Stimulated activated CD8-positive, alpha-beta memory T cell treated with anti-CD3 and anti-CD28 coated beads, Interleukin-7, amount 100 ng/mL, for 24 hours (primary cell): ENCODE results near the gene KCNK4.

ENCODE experiments used
- DNase-seq: peaks from one replicate; pipeline ENCODE4 v3.0.0-alpha.2; 2020; ENCODE audit warnings: low read depth

The KCNK4 gene

GRCh38 chr11:64253481-64253880 is 37.6 kb upstream of the KCNK4 start:
- no peak for DNase-seq

DNA sequence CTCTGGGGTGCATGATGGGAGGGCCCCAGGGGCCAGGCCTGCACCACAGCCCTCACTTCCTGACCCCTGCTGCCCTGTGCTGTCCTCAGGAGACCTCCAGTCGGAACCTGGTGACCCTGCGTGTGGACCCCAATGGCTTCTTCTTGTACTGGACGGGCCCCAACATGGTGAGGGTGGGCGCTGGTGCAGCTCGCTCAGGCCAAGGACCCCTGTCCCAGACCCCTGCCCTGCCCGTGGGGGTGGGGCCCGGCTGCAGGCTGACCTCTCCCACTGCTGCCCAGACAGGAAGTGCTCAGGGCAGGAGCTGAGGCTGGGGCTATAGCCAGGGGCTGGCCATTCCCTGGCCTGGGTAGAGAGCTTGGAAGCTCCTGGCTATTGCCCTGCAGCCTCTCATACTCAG is 36.8 kb upstream of the KCNK4 start:
- DNase-seq: no peak

DNA sequence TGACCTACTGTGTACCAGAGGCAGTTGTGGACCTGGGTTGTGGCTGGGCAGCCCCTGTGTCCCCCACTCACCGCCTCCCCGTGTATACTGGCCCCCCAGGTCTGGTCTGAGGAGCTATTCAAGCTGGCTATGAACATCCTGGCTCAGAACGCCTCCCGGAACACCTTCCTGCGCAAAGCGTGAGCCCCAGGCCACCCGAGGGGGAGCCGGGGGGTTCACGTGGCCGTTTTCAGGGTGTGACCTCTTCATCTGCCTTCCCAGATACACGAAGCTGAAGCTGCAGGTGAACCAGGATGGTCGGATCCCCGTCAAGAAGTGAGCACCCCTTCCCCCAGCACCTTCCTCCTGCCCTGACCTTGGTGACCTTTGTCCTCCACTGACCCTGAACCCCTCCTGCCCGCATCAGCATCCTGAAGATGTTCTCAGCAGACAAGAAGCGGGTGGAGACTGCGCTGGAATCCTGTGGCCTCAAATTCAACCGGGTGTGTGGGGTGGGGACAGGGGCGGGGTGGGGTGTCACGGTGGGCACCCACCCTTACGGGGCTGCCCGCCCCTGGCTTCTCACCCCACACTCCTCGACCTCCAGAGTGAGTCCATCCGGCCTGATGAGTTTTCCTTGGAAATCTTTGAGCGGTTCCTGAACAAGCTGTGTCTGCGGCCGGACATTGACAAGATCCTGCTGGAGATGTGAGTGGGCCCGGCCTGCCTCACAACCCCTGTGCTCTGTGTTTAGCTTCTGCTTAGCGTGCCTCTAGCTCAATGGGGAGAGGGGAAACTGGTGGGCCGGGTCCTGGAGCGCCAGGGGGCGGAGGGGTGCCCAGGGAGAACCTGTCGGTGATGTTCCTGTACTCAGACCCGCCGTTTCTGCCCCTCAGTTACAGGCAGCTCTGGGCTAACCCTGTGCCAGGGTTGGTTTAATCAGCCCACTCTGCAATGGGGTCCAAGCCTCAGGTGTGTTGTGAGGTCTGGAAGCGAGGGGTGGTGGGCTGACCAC is 35.7 kb upstream of the KCNK4 start:
- no peak for DNase-seq

- DNase-seq: no peak
Measured at GRCh38 chr11:64256300-64256699, 34.8 kb upstream of the KCNK4 start.

GRCh38 chr11:64258356-64258755 is 32.7 kb upstream of the KCNK4 start:
- no peak for DNase-seq

GRCh38 chr11:64258946-64259532 is 32.1 kb upstream of the KCNK4 start:
- DNase-seq: no peak

DNA sequence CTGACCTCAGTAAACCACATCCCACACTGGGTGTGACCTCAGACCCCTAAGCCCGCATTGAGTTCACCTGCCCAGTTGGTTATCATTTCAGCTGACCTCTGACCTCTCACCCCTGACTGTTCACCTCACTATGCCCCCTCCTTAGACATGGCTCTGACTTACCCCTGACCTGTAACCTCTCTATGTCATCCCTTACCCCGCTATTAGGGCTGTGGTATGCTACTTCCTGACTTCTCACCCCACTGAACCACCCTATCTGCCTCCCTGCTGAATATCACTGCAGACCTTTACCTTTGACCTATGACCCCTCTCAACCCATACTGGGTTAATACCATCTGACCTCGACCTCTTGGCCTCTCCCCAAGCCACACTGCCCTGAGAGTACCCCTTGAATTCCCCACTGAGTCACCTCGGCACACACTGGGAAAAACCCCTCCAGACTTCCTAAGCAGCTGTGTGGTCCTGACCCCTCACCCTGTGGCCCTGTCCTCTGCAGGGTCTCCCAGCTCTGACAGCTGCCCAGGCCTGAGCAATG is 31.5 kb upstream of the KCNK4 start:
- DNase-seq: no peak

DNA sequence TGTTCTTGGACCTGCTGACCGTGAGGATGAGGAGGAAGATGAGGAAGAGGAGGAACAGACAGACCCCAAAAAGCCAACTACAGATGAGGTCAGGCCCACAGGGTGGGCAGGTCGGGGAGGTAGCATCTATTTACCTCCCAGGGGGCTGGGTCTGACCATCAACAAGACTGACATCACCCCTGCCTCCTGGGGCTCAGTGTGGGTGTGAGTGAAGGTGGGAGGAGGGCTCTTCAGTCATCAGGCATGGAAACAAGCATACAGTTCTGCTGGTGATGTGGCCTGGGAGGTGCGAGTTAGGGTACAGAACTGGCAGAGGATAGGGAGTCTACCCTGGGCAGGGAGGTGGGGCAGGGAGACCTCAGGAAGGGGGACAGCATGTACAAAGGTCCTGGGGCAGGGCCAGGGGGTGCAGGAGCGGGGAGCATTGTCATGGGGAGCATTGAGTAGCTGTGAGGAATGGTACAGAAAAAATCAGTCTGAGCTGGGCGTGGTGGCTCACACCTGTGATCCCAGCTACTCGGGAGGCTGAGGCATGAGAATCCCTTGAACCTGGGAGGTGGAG is 30.9 kb upstream of the KCNK4 start:
- no peak for DNase-seq

DNA sequence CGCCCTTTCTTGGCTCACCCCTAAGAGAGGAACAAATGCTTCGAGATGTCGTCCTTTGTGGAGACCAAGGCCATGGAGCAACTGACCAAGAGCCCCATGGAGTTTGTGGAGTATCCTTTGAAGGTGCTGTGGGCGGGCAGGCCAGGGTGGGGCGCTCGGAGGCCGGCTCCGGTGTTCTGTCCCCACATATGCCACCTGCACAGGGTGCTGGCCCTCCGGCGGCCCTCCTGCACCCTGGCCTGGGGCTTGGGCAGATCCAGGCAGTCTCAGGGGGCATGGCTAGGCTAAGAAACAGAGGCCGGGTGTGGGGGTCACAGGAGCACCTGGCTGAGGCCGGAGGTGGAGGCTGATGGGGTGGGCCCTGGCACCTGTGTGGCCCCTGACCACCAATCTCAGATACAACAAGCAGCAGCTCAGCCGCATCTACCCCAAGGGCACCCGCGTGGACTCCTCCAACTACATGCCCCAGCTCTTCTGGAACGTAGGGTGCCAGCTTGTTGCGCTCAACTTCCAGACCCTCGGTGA is 29.5 kb upstream of the KCNK4 start:
- no peak for DNase-seq

DNA sequence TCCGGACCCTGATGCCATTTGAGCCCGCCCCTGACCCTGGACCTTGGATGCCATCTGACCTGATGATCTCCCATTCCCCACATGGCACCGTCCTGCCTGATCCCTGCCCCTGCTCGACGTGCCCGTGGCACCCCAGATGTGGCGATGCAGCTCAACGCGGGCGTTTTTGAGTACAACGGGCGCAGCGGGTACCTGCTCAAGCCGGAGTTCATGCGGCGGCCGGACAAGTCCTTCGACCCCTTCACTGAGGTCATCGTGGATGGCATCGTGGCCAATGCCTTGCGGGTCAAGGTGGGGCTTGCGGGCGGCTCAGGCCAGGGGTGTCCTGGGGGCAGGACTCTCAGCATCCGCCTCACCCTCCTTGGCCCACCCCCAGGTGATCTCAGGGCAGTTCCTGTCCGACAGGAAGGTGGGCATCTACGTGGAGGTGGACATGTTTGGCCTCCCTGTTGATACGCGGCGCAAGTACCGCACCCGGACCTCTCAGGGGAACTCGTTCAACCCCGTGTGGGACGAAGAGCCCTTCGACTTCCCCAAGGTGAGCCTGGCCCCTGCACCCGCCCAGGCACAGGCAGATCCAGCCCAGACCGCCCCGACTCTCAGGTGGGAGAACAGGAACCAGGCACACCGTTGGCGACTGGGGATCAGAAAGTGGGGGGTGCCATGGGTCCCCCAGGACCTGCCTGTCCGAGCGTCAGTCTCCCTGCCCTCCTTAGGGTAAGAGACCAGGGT is 28.7 kb upstream of the KCNK4 start:
- DNase-seq: no peak

- no peak for DNase-seq
Measured at GRCh38 chr11:64263021-64263946, 27.8 kb upstream of the KCNK4 start.

GRCh38 chr11:64263947-64264317 is 27.2 kb upstream of the KCNK4 start:
- no peak for DNase-seq

DNA sequence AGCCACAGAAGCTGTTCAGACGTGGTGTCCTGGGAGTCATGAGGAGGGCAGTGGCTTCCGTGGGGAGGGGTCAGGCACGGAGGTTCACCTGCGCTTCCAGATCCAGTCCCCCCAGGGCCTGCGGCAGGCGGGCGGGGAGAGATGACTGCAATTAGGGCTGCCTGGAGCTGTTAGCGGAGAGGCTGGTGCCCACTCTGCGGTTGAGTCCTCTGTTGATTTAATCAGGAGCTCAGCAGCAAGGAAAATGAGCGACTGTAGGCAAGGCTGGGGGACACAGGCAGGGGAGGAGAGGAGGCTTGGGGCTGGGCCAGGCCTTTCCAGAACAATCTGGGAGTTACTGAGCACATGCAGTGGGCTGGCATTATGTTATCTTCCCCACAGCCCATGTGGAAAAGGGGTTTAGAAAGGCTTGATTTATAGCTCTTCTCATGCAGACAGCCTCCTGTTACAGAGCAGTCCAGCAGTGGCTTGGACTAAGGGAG is 26.7 kb upstream of the KCNK4 start:
- DNase-seq: no peak

DNA sequence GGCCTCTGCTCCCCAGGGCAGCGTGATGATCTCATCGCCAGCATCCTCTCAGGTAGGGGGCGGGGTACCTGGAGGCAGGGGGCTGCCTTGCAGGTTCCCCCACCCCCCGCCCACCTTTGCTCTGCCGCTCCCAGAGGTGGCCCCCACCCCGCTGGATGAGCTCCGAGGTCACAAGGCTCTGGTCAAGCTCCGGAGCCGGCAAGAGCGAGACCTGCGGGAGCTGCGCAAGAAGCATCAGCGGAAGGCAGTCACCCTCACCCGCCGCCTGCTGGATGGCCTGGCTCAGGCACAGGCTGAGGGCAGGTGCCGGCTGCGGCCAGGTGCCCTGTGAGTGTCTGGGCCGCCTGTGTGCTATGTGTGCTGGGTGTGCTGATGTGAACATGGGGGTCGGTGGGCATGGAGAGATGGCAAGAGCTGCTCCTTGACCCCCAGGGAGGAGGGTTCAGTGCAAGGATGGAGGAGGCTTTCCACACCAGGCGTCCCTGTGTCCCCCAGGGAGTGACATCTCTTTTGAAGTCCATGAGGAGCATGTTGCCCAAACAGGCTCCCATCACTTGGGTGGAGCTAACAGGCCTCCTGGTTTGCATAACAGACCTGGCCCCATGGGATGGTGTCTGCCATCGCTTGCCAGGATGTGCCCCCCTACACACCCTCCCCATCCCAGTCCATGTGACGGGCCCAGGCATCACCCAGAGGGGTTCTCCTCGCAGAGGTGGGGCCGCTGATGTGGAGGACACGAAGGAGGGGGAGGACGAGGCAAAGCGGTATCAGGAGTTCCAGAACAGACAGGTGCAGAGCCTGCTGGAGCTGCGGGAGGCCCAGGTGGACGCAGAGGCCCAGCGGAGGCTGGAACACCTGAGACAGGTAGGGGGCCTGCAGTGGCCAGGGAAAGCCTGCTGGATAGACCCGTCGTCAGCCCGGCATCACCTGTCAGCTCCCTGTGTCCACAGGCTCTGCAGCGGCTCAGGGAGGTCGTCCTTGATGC is 25.6 kb upstream of the KCNK4 start:
- no peak for DNase-seq

DNA sequence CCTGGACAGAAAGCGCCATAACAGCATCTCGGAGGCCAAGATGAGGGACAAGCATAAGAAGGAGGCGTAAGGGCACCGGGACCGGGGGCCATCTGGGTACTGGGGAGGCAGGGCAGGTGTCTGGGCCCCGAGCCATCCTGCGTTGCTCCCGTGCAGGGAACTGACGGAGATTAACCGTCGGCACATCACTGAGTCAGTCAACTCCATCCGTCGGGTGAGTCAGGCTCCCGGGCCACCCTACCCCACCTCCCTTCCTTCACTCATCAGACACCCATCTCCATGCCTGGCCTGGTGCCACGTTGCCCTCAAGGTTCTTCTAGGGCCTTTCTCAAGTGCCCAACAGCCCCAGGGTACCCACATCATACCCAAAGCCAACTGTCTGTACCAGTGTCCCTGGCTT is 24.8 kb upstream of the KCNK4 start:
- no peak for DNase-seq

- no peak for DNase-seq
Measured at GRCh38 chr11:64267207-64267945, 23.7 kb upstream of the KCNK4 start.

DNA sequence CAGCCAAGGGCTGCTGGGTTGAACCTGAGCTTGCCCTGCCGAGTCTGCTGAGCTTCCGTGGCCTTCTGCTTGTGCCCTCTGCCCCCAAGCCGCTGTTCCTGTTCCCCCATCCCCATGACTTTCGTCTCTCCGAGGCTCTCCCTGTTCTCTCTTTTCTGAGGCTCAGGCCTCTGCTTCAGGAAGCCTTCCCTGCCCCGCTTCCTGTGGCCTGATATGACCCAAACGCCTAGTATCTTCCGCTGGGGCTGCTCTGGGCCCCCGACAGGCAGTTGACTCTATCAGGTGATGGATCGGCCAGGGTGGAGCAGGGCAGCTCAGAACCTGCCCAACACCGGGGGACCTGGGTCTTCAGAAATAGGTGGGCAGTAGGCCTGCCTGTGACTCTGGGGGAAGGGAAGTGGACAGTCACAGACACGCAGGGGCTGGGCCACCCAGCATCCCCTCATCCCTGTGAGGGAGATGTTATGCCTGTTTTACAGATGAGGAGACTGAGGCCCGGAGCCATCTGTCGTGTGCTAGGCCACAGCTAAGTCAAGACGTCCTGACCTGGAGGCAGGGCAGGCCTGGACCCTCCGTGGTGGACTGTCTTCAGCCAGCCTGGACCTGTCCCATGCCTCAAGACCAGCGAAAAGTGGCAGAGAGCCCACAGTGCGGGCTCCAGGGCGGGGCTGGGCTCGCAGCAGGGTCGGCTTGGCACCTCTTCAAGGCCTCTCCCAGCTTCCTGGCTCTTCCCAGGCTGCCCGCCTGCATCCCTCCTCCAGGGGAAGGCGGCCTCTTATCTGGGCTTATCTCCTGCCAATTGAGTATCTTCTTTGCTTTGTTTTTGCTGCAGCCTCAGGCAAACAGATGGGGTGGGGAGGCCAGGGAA is 22.8 kb upstream of the KCNK4 start:
- DNase-seq: no peak
